K562 (cell line): Measurements from ENCODE around the gene BMPR2. TPM values are rescaled to one million over a fixed set of nuclear protein-coding genes. Genes with fewer than 3 reads are reported as not detected.

Source experiments
- ATAC-seq: fragments of 200-7000 bp; cut with Tn5 transposase; 3 replicates; pipeline ENCODE4 v1.9.1; 2020; ENCODE audit warnings: moderate library complexity
- BruUV-seq: library from RNA; stranded (reverse); fragments of 400-500 nt; replicated peaks from 2 replicates; lab custom pipeline; 2021; lab: Mats Ljungman, UMichigan
- CTCF ChIA-PET: fragments of 300-600 bp; formaldehyde crosslinking; extraction: SDS; loops from one replicate; lab custom pipeline; 2021; ENCODE audit warnings: low intra/inter-chr PET ratio; lab: Yijun Ruan, JAX
- POLR2A ChIA-PET: fragments of 300-600, 350-650 bp; sonication (Branson Sonifier 250); formaldehyde crosslinking; extraction: SDS; loops from one replicate; lab custom pipeline; 2021; ENCODE audit warnings: antibody characterized with exemption, inconsistent platforms; lab: Yijun Ruan, JAX
- DNase-seq, 4 experiments: peaks; one replicate each; pipeline versions ENCODE4 v3.0.0 to v3.0.0-alpha.2; 2011 to 2018; ENCODE audit warnings: low spot score in 3 of 4, mixed read lengths in 3 of 4; ENCODE audit errors: extremely low read depth in 1 of 4
- FAIRE-seq: peaks from 2 replicates; lab custom pipeline; 2011; peaks lifted over from hg19 to GRCh38; lab: Jason Lieb, UNC
- H2AFZ ChIP-seq: 2 replicates; pipeline ENCODE4 v1.6.0; 2011; ENCODE audit warnings: low read depth, low read length, control low read depth, inconsistent platforms
- H3K27ac ChIP-seq: fragments of 200-600 bp; 3 replicates; pipeline ENCODE4 v1.8.0; 2011; ENCODE audit warnings: low read depth, mild to moderate bottlenecking, control low read depth, inconsistent platforms, low read length, moderate library complexity, mixed read lengths; ENCODE audit errors: extremely low read depth
- H3K27me3 ChIP-seq, 2 experiments: fragments of 300-600 bp in 1 of 2; 2 replicates in 1 of 2; 3 replicates in 1 of 2; pipeline versions ENCODE4 v1.6.0 to v1.8.0; 2011; ENCODE audit warnings: inconsistent platforms in 2 of 2, low read length in 2 of 2, mild to moderate bottlenecking in 1 of 2, mixed read lengths in 1 of 2, moderate library complexity in 1 of 2; ENCODE audit not compliant: control insufficient read depth in 2 of 2, insufficient read depth in 2 of 2
- H3K36me3 ChIP-seq: fragments of 300-600 bp; 3 replicates; pipeline ENCODE4 v1.8.0; 2011; ENCODE audit warnings: mild to moderate bottlenecking, low read length, inconsistent platforms; ENCODE audit not compliant: control insufficient read depth, insufficient read depth
- H3K4me1 ChIP-seq, 2 experiments: fragments of 200-600 bp in 1 of 2; replicated peaks in 1 of 2; 2 replicates in 1 of 2; 3 replicates in 1 of 2; pipeline versions ENCODE4 v1.5.1 to v1.8.0; 2011; ENCODE audit warnings: inconsistent platforms in 2 of 2, low read length in 2 of 2, mild to moderate bottlenecking in 1 of 2, mixed read lengths in 1 of 2, moderate library complexity in 1 of 2; ENCODE audit not compliant: control insufficient read depth in 2 of 2, insufficient read depth in 2 of 2
- H3K4me2 ChIP-seq: 2 replicates; pipeline ENCODE4 v1.6.1; 2011; ENCODE audit warnings: low read length, control low read depth, inconsistent platforms, mixed read lengths; ENCODE audit not compliant: insufficient read depth
- H3K4me3 ChIP-seq: fragments of 200-600 bp; sonication (generic), shearing (Covaris generic); 2 replicates; pipeline ENCODE4 v1.5.1; 2016; ENCODE audit warnings: control low read depth, inconsistent platforms
- H3K79me2 ChIP-seq: fragments of 200-600 bp; 3 replicates; pipeline ENCODE4 v1.8.0; 2011; ENCODE audit warnings: low read length, inconsistent platforms; ENCODE audit not compliant: control insufficient read depth, insufficient read depth
- H3K9ac ChIP-seq, 2 experiments: 2 replicates each; pipeline versions ENCODE4 v1.6.0 to v1.6.1; 2011; ENCODE audit warnings: low read depth in 2 of 2, low read length in 2 of 2, control low read depth in 1 of 2, inconsistent platforms in 1 of 2, mild to moderate bottlenecking in 1 of 2, mixed read lengths in 1 of 2; ENCODE audit not compliant: insufficient read depth in 1 of 2
- H3K9me1 ChIP-seq: one replicate; pipeline ENCODE4 v1.6.0; 2011; ENCODE audit warnings: inconsistent platforms, mild to moderate bottlenecking, low read length, moderate library complexity; ENCODE audit not compliant: control insufficient read depth, insufficient read depth
- H3K9me3 ChIP-seq: replicated peaks from 2 replicates; pipeline ENCODE4 v1.5.1; 2011; ENCODE audit warnings: low read depth, low read length, inconsistent platforms; ENCODE audit not compliant: control insufficient read depth, insufficient read depth
- H4K20me1 ChIP-seq: replicated peaks from 2 replicates; pipeline ENCODE4 v1.6.1; 2011; ENCODE audit warnings: low read length, inconsistent platforms, mixed read lengths; ENCODE audit not compliant: control insufficient read depth, insufficient read depth
- DDX20 ChIP-seq: fragments of 450-650 bp; IDR thresholded peaks from 2 replicates; pipeline ENCODE4 v1.6.1; 2016; ENCODE audit warnings: missing genetic modification characterization, low read depth, mild to moderate bottlenecking, missing compliant biosample characterization, moderate library complexity
- HNRNPLL ChIP-seq: fragments of 200-400 bp; formaldehyde crosslinking; IDR thresholded peaks from 2 replicates; pipeline ENCODE4 v1.6.1; 2017; ENCODE audit warnings: low read length, low read depth, mild to moderate bottlenecking; ENCODE audit not compliant: poor library complexity, severe bottlenecking
- KAT2B ChIP-seq: IDR thresholded peaks from one replicate; pipeline ENCODE4 v1.6.1; 2012; ENCODE audit warnings: low read depth, mild to moderate bottlenecking, control low read depth, inconsistent platforms, low read length, moderate library complexity
- L3MBTL2 ChIP-seq: fragments of 450-650 bp; IDR thresholded peaks from 2 replicates; pipeline ENCODE4 v1.6.1; 2016; ENCODE audit warnings: mild to moderate bottlenecking, moderate library complexity
- RUNX1 ChIP-seq: sonication (generic); IDR thresholded peaks from 2 replicates; pipeline ENCODE4 v1.6.1; 2016; ENCODE audit warnings: antibody characterized with exemption, low read depth
- TAF1 ChIP-seq: IDR thresholded peaks from 2 replicates; pipeline ENCODE4 v1.6.1; 2011; ENCODE audit warnings: mild to moderate bottlenecking, low read length, moderate library complexity; ENCODE audit not compliant: insufficient read depth, control insufficient read depth, severe bottlenecking; ENCODE audit errors: extremely low read depth
- ZBTB40 ChIP-seq, 2 experiments: fragments of 450-650 bp in 1 of 2; sonication (generic) in 1 of 2; formaldehyde crosslinking in 1 of 2; IDR thresholded peaks; 2 replicates each; pipeline versions ENCODE4 v1.7.1 to v1.9.0; 2016 to 2022; ENCODE audit warnings: inconsistent platforms in 1 of 2, mild to moderate bottlenecking in 1 of 2, missing genetic modification reagents in 1 of 2
- ZNF384 ChIP-seq: IDR thresholded peaks from 2 replicates; pipeline ENCODE4 v1.6.1; 2012; ENCODE audit warnings: low read depth, low read length, improper control_type of control experiment
- ZSCAN29 ChIP-seq: fragments of 450-650 bp; IDR thresholded peaks from 2 replicates; pipeline ENCODE4 v1.6.1; 2017
- in situ Hi-C: fragments of 300-500 bp; cut with MboI; formaldehyde crosslinking; loops from 4 replicates; pipeline ENCODE4 v1.15.0; 2018; ENCODE audit warnings: inconsistent platforms, mixed read lengths
- intact Hi-C: fragments of 100-400 bp; cut with micrococcal nuclease; formaldehyde crosslinking; loops from 2 replicates; pipeline ENCODE4 v1.14.2; 2022
- polyA plus RNA-seq, 8 experiments: library from polyadenylated mRNA; depleted of rRNA in 4 of 8; stranded (reverse) in 5 of 8; unstranded in 3 of 8; fragments of >200 nt; fragmentation: Nextera tagmentation in 2 of 8; fragmentation: Illumina TruSeq in 1 of 8; extraction: Ambion mirVana in 2 of 8; extraction: Trizol in 1 of 8; gene quantifications; 2 replicates each; pipeline versions ENCODE4 v1.2.1 to v1.2.3, GENCODE V29; 2011 to 2014; ENCODE audit warnings: inconsistent platforms in 1 of 8, missing spikeins in 1 of 8
- total RNA-seq, 7 experiments: library from RNA; depleted of rRNA in 6 of 7; stranded (reverse); fragments of >200 nt in 6 of 7; fragmentation: Illumina TruSeq in 2 of 7; extraction: Trizol in 2 of 7; gene quantifications; 2 replicates each; pipeline versions ENCODE4 v1.2.1 to v1.2.3, GENCODE V29; 2011 to 2021; ENCODE audit warnings: low replicate concordance in 1 of 7

BMPR2 gene
- total and polyA plus RNA-seq, 9 of the 15 experiments (the other 6 are each of a cell fraction or from before 2014, with no cell fraction given): 0.73 to 5.0 (median 3.3) TPM

- Histone ChIP-seq H3K9me1 (no peaks in the 10 kb centered on the region), H3K9ac (no peak overlapping the region), H3K4me2 (no peak overlapping the region), H3K27ac (no peak overlapping the region), H3K4me1 (no peaks in the 10 kb centered on the region)
- ChIA-PET CTCF (no interaction called here), POLR2A (interaction anchor here (0.5 kb wide), 1 partner anchor 9 kb away, joined by 3 read pairs; no protein-coding TSS in a partner anchor)
- no peak for FAIRE-seq
- in situ Hi-C loops: no loop called here
- TF ChIP-seq HNRNPLL (no peak), RUNX1 (no peak), ZBTB40 (IDR thresholded peaks at IDR 0.05) (no peak), ZBTB40 (CRISPR knock-in tag; IDR thresholded peaks at IDR 0.05) (no peak), DDX20 (tag) (no peak), L3MBTL2 (no peak), TAF1 (no peak), ZSCAN29 (no peak), KAT2B (no peak), ZNF384 (no peak)
- TF ChIP-seq, all 486 proteins: peak for 0
- no TSS peak for BruUV-seq
- intact Hi-C loops: no loop called here
- H3K36me3 ChIP-seq: no peaks in the 10 kb centered on the region
- H3K4me3 ChIP-seq: no peak overlapping the region
- H3K9me3 ChIP-seq: no peaks in the 10 kb centered on the region
- H2AFZ ChIP-seq: no peak overlapping the region
- DNase-seq: no peak
- no peaks in the 10 kb centered on the region for H3K27me3 ChIP-seq
- no peaks in the 10 kb centered on the region for H3K79me2 ChIP-seq
- no peak for ATAC-seq
- H4K20me1 ChIP-seq: no peaks in the 10 kb centered on the region
These were observed 145.3 kb downstream of the BMPR2 start for GRCh38 chr2:202521470-202521869.
